ENCODE measurements around the gene MITD1. TPM values are rescaled to one million over a fixed set of nuclear protein-coding genes. Genes with fewer than 3 reads are reported as not detected.

The MITD1 gene
- total and polyA plus RNA-seq, 2 of the 13 experiments (the other 11 are each of a cell fraction or from before 2014, with no cell fraction given) = 17.8 to 43.7 TPM

DNA sequence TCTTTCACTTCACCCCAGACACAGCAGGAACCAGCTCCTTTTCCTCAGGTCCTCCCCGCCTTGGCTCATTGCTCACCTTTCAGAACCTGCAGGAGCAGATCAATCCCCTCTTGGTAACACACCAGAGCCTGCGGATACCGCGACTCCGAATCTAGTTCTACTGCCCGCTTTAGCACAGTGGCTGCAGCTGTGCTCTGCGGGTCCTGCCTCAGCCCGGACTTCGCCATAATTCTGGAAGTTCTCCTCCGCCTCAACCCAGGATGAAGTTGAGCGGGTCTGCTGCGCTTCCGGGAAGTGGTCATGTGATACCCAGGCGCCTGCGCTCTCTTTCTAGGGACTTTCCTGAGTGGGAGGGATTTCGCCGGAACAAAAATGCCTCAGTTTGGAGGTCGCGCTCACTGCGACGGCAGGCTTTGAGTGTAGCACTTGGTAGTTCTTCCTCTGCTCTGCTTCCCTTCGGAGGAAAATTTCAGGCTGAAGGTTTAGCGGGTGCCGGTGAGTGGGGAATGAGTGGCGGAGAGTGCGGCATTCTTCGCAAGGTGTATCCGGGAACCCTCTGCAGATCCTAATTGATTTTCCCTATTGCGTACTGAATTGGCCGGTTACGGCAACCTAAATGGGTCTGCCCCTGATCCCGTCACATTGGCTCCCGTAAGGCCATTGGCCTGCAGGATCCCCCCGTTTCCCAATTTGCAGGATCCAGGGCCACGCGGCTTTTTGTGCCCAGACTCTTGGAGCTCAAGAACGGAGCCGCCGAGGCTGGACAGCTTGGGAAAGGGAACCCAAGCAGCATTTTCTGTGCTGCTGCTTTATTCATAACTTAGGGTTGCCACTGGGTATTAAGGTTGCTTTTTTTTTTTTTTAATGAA is at the start of gene MITD1, which contains the start of gene MRPL30 (continued):
- TF ChIP-seq, protein P1, sequence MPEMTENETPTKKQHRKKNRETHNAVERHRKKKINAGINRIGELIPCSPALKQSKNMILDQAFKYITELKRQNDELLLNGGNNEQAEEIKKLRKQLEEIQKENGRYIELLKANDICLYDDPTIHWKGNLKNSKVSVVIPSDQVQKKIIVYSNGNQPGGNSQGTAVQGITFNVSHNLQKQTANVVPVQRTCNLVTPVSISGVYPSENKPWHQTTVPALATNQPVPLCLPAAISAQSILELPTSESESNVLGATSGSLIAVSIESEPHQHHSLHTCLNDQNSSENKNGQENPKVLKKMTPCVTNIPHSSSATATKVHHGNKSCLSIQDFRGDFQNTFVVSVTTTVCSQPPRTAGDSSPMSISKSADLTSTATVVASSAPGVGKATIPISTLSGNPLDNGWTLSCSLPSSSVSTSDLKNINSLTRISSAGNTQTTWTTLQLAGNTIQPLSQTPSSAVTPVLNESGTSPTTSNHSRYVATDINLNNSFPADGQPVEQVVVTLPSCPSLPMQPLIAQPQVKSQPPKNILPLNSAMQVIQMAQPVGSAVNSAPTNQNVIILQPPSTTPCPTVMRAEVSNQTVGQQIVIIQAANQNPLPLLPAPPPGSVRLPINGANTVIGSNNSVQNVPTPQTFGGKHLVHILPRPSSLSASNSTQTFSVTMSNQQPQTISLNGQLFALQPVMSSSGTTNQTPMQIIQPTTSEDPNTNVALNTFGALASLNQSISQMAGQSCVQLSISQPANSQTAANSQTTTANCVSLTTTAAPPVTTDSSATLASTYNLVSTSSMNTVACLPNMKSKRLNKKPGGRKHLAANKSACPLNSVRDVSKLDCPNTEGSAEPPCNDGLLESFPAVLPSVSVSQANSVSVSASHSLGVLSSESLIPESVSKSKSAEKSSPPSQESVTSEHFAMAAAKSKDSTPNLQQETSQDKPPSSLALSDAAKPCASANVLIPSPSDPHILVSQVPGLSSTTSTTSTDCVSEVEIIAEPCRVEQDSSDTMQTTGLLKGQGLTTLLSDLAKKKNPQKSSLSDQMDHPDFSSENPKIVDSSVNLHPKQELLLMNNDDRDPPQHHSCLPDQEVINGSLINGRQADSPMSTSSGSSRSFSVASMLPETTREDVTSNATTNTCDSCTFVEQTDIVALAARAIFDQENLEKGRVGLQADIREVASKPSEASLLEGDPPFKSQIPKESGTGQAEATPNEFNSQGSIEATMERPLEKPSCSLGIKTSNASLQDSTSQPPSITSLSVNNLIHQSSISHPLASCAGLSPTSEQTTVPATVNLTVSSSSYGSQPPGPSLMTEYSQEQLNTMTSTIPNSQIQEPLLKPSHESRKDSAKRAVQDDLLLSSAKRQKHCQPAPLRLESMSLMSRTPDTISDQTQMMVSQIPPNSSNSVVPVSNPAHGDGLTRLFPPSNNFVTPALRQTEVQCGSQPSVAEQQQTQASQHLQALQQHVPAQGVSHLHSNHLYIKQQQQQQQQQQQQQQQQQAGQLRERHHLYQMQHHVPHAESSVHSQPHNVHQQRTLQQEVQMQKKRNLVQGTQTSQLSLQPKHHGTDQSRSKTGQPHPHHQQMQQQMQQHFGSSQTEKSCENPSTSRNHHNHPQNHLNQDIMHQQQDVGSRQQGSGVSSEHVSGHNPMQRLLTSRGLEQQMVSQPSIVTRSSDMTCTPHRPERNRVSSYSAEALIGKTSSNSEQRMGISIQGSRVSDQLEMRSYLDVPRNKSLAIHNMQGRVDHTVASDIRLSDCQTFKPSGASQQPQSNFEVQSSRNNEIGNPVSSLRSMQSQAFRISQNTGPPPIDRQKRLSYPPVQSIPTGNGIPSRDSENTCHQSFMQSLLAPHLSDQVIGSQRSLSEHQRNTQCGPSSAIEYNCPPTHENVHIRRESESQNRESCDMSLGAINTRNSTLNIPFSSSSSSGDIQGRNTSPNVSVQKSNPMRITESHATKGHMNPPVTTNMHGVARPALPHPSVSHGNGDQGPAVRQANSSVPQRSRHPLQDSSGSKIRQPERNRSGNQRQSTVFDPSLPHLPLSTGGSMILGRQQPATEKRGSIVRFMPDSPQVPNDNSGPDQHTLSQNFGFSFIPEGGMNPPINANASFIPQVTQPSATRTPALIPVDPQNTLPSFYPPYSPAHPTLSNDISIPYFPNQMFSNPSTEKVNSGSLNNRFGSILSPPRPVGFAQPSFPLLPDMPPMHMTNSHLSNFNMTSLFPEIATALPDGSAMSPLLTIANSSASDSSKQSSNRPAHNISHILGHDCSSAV (CRISPR knock-in tag; IDR thresholded peaks at IDR 0.05; ENCODE audit: borderline replicate concordance) = peak; percentile 41; the same call in 1 of the 2 replicates
- TF ChIP-seq, protein P2, sequence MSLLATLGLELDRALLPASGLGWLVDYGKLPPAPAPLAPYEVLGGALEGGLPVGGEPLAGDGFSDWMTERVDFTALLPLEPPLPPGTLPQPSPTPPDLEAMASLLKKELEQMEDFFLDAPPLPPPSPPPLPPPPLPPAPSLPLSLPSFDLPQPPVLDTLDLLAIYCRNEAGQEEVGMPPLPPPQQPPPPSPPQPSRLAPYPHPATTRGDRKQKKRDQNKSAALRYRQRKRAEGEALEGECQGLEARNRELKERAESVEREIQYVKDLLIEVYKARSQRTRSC (CRISPR knock-in tag; IDR thresholded peaks at IDR 0.05; ENCODE audit: low read depth) = peak; percentile 62; the same call in 1 of the 2 replicates
- TF ChIP-seq, protein P3, sequence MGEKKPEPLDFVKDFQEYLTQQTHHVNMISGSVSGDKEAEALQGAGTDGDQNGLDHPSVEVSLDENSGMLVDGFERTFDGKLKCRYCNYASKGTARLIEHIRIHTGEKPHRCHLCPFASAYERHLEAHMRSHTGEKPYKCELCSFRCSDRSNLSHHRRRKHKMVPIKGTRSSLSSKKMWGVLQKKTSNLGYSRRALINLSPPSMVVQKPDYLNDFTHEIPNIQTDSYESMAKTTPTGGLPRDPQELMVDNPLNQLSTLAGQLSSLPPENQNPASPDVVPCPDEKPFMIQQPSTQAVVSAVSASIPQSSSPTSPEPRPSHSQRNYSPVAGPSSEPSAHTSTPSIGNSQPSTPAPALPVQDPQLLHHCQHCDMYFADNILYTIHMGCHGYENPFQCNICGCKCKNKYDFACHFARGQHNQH (CRISPR knock-in tag; IDR thresholded peaks at IDR 0.05) = peak; percentile 97
- TF ChIP-seq ZBTB38 (CRISPR knock-in tag; IDR thresholded peaks at IDR 0.05) (peak; percentile 82), NFYB (CRISPR knock-in tag; IDR thresholded peaks at IDR 0.05) (peak; percentile 60), MED1 (CRISPR knock-in tag; IDR thresholded peaks at IDR 0.05) (peak; percentile 92), MAFK (conservative IDR thresholded peaks at IDR 0.05 in 1 of 2, IDR thresholded peaks at IDR 0.05 in 1 of 2; ENCODE audit: low read length in 2 of 2) (0 out of 4 replicates have a peak, but pooled peaks of 1 of the 2 experiments have one; percentile 2), SNRNP70 (IDR thresholded peaks at IDR 0.05; ENCODE audit: low read depth, low read length) (no peak)
- TF ChIP-seq, protein P4, sequence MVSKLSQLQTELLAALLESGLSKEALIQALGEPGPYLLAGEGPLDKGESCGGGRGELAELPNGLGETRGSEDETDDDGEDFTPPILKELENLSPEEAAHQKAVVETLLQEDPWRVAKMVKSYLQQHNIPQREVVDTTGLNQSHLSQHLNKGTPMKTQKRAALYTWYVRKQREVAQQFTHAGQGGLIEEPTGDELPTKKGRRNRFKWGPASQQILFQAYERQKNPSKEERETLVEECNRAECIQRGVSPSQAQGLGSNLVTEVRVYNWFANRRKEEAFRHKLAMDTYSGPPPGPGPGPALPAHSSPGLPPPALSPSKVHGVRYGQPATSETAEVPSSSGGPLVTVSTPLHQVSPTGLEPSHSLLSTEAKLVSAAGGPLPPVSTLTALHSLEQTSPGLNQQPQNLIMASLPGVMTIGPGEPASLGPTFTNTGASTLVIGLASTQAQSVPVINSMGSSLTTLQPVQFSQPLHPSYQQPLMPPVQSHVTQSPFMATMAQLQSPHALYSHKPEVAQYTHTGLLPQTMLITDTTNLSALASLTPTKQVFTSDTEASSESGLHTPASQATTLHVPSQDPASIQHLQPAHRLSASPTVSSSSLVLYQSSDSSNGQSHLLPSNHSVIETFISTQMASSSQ (IDR thresholded peaks at IDR 0.05; ENCODE audit: low read depth) = peak; percentile 70; the same call in 1 of the 2 replicates
- TF ChIP-seq, protein P4 (CRISPR knock-in tag; IDR thresholded peaks at IDR 0.05; ENCODE audit: borderline replicate concordance) = peak; percentile 82
- TF ChIP-seq, protein P5, sequence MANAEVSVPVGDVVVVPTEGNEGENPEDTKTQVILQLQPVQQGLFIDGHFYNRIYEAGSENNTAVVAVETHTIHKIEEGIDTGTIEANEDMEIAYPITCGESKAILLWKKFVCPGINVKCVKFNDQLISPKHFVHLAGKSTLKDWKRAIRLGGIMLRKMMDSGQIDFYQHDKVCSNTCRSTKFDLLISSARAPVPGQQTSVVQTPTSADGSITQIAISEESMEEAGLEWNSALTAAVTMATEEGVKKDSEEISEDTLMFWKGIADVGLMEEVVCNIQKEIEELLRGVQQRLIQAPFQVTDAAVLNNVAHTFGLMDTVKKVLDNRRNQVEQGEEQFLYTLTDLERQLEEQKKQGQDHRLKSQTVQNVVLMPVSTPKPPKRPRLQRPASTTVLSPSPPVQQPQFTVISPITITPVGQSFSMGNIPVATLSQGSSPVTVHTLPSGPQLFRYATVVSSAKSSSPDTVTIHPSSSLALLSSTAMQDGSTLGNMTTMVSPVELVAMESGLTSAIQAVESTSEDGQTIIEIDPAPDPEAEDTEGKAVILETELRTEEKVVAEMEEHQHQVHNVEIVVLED (CRISPR knock-in tag; IDR thresholded peaks at IDR 0.05; ENCODE audit: borderline replicate concordance) = peak; percentile 93

Measured in HepG2 (cell line).